Ascending aorta (tissue), 2 donors: Measurements from ENCODE around the gene SLC29A3. TPM values are rescaled to one million over a fixed set of nuclear protein-coding genes. Genes with fewer than 3 reads are reported as not detected.

ENCODE experiments used
- DNase-seq, 2 donors: peaks; one replicate each; pipeline ENCODE4 v3.0.0-alpha.2; 2019; ENCODE audit warnings: low spot score in 2 of 2
- H3K27ac ChIP-seq, 2 donors: fragments of 200-600 bp; sonication (generic); one replicate each; pipeline ENCODE4 v1.5.1; 2016 to 2017; ENCODE audit warnings: mild to moderate bottlenecking in 1 of 2
- H3K27me3 ChIP-seq: fragments of 200-600 bp; sonication (generic); one replicate; pipeline ENCODE4 v1.5.1; 2017
- H3K36me3 ChIP-seq, 2 donors: fragments of 200-600 bp; sonication (generic); one replicate each; pipeline ENCODE4 v1.5.1; 2016
- H3K4me1 ChIP-seq, 2 donors: fragments of 200-600 bp; sonication (generic); one replicate each; pipeline ENCODE4 v1.5.1; 2016 to 2017; ENCODE audit warnings: mild to moderate bottlenecking in 1 of 2
- H3K4me3 ChIP-seq, 2 donors: fragments of 200-600 bp; sonication (generic); one replicate each; pipeline ENCODE4 v1.5.1; 2016 to 2017; ENCODE audit warnings: mild to moderate bottlenecking in 1 of 2
- H3K9me3 ChIP-seq, 2 donors: fragments of 200-600 bp; sonication (generic); one replicate each; pipeline ENCODE4 v1.5.1; 2016
- intact Hi-C: fragments of 100-400 bp; cut with DNase I; formaldehyde crosslinking; loops from one replicate; pipeline ENCODE4 v1.15.1; 2023
- total RNA-seq: library from RNA; depleted of rRNA; stranded (reverse); fragments of >200 nt; gene quantifications from one replicate; pipeline ENCODE4 v1.1.0, GENCODE V29; 2016
- TF ChIP-seq, protein P1 (sequence below), 3 experiments: fragments of 200-600 bp in 2 of 3; fragments of 450-650 bp in 1 of 3; sonication (generic) in 2 of 3; IDR thresholded peaks; one replicate each; pipeline ENCODE4 v1.5.1; 2016 to 2019; ENCODE audit warnings: antibody characterized with exemption in 3 of 3, mild to moderate bottlenecking in 1 of 3, moderate library complexity in 1 of 3

SLC29A3 gene
- total RNA-seq, 1 donor from 2014 or later, result 0.64 TPM

- no peak overlapping the region for H3K4me3 ChIP-seq
- intact Hi-C loops, result no loop called here
- H3K27ac ChIP-seq, result no peak overlapping the region
- no peaks in the 10 kb centered on the region for H3K9me3 ChIP-seq
- peaks cover 0 to 14% of the 10 kb centered on the region in 2 donors for H3K36me3 ChIP-seq
- TF ChIP-seq, protein P1, sequence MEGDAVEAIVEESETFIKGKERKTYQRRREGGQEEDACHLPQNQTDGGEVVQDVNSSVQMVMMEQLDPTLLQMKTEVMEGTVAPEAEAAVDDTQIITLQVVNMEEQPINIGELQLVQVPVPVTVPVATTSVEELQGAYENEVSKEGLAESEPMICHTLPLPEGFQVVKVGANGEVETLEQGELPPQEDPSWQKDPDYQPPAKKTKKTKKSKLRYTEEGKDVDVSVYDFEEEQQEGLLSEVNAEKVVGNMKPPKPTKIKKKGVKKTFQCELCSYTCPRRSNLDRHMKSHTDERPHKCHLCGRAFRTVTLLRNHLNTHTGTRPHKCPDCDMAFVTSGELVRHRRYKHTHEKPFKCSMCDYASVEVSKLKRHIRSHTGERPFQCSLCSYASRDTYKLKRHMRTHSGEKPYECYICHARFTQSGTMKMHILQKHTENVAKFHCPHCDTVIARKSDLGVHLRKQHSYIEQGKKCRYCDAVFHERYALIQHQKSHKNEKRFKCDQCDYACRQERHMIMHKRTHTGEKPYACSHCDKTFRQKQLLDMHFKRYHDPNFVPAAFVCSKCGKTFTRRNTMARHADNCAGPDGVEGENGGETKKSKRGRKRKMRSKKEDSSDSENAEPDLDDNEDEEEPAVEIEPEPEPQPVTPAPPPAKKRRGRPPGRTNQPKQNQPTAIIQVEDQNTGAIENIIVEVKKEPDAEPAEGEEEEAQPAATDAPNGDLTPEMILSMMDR (IDR thresholded peaks at IDR 0.05), result no peak
- no peaks in the 10 kb centered on the region for H3K4me1 ChIP-seq
- no peaks in the 10 kb centered on the region for H3K27me3 ChIP-seq
- no peak for DNase-seq
Observed at GRCh38 chr10:71349406-71349805, 30.3 kb downstream of the SLC29A3 start.

DNA sequence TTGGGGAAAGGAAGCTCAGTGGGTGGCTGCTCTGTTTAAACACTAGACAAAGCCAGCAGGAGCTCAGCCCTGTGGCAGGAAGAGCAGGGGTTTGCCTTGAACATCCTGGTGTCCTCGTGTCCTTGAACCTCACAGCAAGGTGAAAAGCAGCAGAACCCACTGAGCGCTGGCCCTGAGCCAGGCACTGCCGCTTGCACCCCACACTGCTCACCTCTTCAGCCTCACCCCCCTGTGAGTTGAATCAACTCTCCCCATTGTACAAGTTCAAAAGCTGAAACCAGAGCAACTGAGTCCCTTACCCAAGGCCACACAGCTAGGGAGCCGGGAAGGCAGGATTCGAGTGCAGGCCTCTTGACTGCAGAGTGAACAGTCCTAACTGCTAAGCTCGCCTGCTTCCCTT, 32.0 kb downstream of the SLC29A3 start:
- H3K36me3 ChIP-seq, result peaks cover 3 to 17% of the 10 kb centered on the region in 2 donors
- TF ChIP-seq, protein P1 (IDR thresholded peaks at IDR 0.05), result no peak
- H3K27me3 ChIP-seq, result no peaks in the 10 kb centered on the region
- no peak overlapping the region for H3K4me3 ChIP-seq
- H3K27ac ChIP-seq, result no peak overlapping the region
- H3K4me1 ChIP-seq, result no peaks in the 10 kb centered on the region
- intact Hi-C loops, result no loop called here
- no peaks in the 10 kb centered on the region for H3K9me3 ChIP-seq
- DNase-seq, result no peak

DNA sequence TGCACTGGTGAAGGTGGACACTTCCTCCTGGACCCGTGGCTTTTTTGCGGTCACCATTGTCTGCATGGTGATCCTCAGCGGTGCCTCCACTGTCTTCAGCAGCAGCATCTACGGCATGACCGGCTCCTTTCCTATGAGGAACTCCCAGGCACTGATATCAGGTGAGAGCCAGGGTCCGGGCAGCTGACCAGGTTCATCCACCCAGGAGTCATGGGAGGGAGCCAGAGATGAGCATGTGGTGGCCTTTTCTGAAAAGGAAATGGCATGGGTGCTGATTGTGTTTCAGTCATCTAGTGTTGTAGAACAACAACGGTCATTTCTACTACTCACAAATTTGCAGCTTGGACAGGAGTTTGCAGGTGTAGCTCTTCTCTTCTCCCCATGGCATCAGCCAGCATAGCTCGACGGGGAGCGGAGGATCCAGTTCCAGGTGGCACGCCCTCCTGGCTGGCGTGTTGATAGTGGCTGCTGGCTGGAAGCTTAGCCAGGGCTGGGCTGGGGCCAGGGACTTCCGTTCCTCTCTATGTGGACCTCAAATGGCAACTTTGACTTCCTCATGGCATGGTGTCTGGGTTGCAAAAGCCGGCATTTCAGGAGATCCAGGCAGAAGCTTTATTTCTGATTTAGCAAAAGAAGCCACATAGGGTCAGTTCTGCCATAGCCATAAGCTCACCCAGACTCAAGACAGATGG, 32.7 kb downstream of the SLC29A3 start:
- H3K27ac ChIP-seq, result no peak overlapping the region
- H3K36me3 ChIP-seq, result peaks cover 3 to 24% of the 10 kb centered on the region in 2 donors
- intact Hi-C loops, result no loop called here
- H3K27me3 ChIP-seq, result no peaks in the 10 kb centered on the region
- DNase-seq, result no peak
- TF ChIP-seq, protein P1 (IDR thresholded peaks at IDR 0.05), result no peak
- no peaks in the 10 kb centered on the region for H3K4me1 ChIP-seq
- no peaks in the 10 kb centered on the region for H3K9me3 ChIP-seq
- no peak overlapping the region for H3K4me3 ChIP-seq

DNA sequence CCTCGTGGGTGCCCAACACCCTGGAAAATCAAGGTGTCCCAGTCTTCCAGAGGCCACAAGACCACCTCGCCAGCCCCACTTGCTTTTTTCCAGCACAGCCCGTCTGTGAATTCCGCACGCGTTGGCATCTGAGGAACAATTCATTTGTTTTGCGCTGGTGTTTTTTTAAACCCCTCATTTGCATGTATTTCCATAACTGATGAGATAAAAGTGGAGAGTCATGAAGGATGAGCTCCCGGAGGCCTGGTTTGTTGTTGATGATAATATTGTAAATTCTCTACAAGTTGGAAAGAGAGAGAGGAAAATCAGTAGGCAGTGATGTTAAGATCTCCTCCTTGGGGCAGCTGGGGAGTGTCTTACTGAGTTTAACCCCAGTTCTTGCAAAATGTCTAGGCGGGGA, 34.6 kb downstream of the SLC29A3 start:
- no peak for DNase-seq
- H3K4me1 ChIP-seq, result no peaks in the 10 kb centered on the region
- H3K36me3 ChIP-seq, result peaks cover 9 to 28% of the 10 kb centered on the region in 2 donors
- no peak overlapping the region for H3K27ac ChIP-seq
- H3K4me3 ChIP-seq, result no peak overlapping the region
- TF ChIP-seq, protein P1 (IDR thresholded peaks at IDR 0.05), result no peak
- no peaks in the 10 kb centered on the region for H3K9me3 ChIP-seq
- no peaks in the 10 kb centered on the region for H3K27me3 ChIP-seq
- intact Hi-C loops, result no loop called here

DNA sequence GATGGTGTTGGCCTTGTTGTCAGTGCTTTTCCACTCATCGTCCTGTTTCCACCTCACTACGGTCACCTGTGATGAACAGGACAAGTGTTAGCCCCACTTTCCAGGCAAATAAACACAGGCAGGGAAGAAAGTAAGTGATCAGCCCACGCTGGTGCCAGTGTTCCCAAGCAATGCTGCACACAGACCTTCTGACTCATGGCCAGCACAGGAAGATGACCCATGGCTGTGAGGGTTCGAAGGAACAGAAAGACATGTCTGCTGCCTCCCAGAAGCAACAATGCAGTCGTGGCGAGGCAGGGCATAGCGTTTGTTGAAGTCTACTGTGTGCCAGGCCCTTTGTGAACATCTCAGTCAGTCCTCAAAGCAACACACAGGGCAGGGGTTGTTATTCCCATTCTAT, 35.7 kb downstream of the SLC29A3 start:
- Histone ChIP-seq H3K4me1 (no peaks in the 10 kb centered on the region), H3K27ac (no peak overlapping the region), H3K9me3 (no peaks in the 10 kb centered on the region), H3K36me3 (peaks cover 9 to 28% of the 10 kb centered on the region in 2 donors), H3K4me3 (no peak overlapping the region), H3K27me3 (no peaks in the 10 kb centered on the region)
- TF ChIP-seq, protein P1 (IDR thresholded peaks at IDR 0.05), result no peak
- DNase-seq, result no peak
- intact Hi-C loops, result no loop called here
